SH-SY5Y (cell line): ENCODE results near the gene ANKMY1.

Experiments
- GATA2 ChIP-seq: IDR thresholded peaks from 2 replicates; pipeline ENCODE4 v1.6.1; 2011; ENCODE audit warnings: mild to moderate bottlenecking, low read depth, low read length
- GATA3 ChIP-seq: IDR thresholded peaks from 2 replicates; pipeline ENCODE4 v1.6.1; 2011; ENCODE audit warnings: low read depth, mild to moderate bottlenecking, low read length, moderate library complexity

DNA sequence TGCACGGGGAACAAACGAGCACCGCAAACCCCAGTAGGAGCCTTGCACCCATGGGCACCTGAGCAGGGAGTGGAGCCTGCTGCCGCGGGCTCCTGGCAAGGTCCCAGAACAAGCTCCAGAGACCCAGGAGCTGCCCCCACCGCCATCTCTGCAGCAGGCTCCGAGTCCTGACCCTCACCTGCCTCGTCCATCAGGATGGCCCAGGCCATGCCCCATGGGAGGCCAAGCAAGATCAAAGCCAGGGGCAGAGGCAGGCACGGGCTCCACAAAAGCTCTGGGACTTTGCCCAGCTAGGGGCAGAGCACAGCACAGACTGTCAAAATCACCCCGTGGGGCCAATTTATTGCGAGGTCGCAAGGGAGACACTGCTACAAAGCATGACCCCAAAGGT lies 78.7 kb downstream of the ANKMY1 start:
- TF ChIP-seq GATA2 (no peak), GATA3 (no peak)
